Ammon's horn (tissue), 1 donor: ENCODE results near the gene PROSER2.

Source experiments
- DNase-seq: peaks from one replicate; pipeline ENCODE4 v3.0.0-alpha.2; 2016; ENCODE audit warnings: low spot score

The PROSER2 gene

DNA sequence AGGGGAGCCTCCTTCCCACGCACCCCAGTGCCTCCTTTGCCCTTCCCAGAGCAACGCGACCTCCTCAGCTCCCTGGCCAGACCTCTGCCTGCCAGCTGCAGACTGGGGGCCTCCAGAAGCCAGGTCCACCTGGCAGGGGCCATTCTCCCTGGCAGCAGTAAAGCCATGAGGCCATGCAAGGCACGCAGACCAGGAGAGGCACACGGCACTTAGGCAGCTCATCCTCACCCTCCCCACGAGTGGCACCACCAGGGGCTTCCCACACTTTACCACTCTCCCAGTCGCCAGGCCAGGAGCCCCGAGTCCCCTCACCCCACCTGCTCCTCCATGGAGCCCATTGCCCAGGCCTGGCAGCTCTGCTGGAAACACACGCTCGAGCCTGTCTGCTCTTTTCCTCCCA, 85.4 kb downstream of the PROSER2 start:
- DNase-seq, result no peak

DNA sequence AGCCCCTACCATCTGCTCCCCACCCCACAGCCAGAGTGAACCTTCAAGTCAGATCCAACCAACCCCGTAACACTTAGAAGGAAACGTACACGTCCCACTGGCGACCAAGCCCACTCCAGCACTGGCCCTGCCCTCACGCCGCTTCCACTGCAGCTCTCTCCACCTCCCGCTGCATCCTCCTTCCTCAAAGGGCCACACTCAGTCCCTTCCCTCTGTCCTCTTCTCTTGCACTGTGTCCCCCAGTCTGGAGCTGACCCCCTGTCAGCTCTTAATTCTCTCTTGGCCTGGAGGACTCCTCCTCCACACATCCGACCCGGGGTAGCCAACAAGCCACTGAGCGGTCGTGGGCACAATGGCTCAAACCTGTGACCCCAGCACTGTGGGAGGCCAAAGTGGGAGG, 85.8 kb downstream of the PROSER2 start:
- no peak for DNase-seq

DNA sequence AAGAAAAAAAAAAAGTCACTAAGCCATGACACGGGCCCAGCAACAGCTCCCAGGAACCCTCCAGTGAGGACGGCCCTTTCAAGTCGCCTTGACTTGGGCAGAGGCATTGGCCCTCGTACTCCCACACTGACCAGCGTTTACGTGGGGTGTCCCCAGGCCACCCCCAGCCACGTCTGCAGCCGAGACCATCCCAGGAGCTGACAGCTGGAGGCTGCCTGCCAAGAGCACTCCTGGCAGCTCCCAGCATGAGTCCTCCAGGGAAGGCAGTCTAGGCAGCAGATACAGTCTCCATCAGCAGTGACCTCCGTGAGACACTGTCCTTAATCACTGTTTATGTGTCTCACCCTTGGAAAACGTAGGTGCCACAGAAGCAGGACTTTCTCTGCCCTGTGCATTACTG, 86.5 kb downstream of the PROSER2 start:
- no peak for DNase-seq

DNA sequence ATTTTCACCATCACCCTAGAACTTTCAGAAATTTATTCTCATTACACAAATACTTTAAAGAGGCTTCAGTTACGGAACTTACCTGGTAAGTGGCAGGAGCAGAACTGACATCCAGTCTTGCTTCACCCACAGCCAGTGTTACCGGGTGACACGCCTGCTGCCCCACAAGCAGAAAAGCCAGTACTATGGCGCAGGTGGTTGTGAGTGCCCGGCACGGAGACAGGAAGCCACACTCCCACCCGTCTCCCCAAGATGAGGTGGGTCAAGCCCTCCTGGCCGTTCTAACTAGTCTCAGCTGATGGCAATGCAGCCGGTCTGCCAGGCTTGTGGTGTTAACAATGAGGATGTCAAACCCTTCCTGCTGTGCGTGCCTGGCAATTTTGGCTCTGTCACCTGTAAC, 86.9 kb downstream of the PROSER2 start:
- no peak for DNase-seq

DNA sequence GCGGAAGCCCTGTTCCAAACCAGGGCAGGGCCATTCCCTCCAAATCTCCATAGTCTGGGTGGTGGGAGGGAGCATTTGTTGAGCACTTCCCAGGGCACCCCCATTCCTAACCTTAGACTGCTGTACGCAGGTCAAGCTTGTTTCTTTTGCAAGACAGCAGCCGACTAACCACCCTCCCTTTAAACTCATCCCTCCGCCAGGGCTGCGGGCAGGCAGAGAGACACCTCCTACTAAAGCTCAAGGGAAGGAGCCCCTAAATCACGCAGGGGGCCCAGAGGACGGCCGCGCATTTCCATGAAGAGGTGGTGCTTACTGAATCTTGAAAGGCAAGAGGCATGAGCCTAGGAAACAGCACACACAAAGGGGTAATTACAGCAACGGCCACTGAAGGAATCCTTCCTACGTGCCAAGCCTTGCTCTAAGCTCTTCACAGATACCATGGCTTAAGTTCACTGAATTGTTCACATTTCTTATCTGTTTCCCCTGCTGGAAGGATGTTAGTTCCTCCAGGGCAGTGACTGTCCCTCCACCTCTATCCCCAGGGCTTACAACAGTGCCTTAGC, 90.0 kb downstream of the PROSER2 start:
- no peak for DNase-seq

DNA sequence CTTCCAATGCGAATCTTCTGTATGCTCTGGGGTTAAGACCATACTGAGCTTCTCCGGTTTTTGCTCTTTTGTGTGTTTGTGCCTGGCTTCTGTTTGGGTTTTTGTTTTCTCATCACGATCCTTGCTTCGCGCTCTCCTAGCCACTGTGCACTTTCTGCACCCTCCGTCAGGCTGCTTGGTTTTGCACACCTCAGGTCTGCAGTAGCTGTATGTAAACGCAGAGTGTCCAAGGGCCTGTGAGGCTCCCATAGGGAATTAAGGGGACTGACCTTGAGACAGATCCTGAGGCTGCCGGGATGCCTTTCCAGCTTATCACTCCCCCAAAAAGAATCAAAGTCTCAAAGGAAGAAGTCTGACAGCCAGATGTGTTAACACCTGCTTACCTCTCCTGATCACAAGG, 95.2 kb downstream of the PROSER2 start:
- DNase-seq, result no peak

DNA sequence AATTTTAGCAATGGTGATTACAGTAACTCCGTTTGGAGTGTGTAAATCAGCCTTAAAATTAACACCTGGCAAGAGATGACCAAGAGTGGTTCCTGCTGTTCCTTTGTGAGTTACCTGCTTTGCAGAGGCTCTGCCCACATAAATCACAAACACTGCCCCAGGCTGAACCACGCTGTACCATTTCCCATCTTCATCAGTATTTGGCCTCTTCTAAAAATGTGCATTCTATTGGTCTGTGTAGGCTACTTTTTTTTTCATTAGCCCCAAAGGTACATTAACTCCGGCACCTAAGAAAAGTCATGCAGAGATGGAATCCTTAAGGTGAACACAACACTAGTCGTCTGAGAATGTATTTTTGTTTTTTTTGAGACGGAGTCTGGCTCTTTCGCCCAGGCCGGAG, 96.1 kb downstream of the PROSER2 start:
- no peak for DNase-seq
